ENCODE data around the gene TRIO.

DNA sequence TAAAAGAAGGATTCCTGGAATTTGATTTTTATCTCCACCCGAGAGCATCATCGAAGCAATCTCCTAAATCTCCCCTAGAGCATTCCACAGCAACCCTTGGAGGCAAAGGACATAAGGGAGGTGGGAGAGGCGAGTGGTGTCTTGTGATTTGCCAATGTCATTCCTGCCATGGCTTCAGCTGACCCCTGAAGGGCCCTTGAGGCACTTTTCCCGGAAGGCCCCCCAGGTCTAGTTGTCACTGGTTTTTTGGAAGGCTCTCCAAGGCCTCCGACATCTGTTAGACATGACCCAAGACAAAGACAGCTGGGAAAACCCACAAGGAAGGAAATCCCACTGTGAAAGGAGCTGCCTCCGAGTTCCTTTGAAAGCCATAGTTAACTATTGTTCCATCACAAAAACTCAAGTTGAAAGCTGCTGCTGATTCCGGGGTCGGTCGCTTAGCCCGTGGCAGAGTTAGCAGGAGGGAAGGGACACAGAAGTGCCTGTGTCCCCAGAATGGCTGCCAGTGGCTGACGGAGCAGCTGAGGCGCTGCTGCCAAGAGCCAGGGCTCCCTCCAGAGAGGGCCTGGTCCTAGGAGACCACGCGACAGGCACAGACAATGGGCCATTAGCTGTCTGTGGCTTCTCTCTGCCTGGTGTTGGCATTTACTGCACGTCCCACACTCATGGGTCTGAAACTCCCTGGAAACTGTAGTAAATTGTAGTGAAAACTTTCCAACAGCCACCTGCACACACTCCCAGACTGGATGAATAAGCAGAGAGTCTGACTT is 24.4 kb upstream of the TRIO start:
- TF ChIP-seq EZH2 (IDR thresholded peaks at IDR 0.05) (no peak), POLR2AphosphoS5 (IDR thresholded peaks at IDR 0.05; ENCODE audit: borderline replicate concordance, low read depth, low read length) (no peak)
